Epithelial cell of proximal tubule (primary cell): ENCODE data around the gene PLEKHA3. TPM values are rescaled to one million over a fixed set of nuclear protein-coding genes. Genes with fewer than 3 reads are reported as not detected.
A peak's percentile ranks its signal among the peaks of the same experiment; 100 is the strongest.

Experiments
- DNase-seq: peaks from one replicate; pipeline ENCODE4 v3.0.0-alpha.2; 2011; ENCODE audit warnings: low read depth
- H3K4me3 ChIP-seq: 2 replicates; pipeline ENCODE4 v1.5.1; 2011; ENCODE audit warnings: low read depth, mild to moderate bottlenecking, low read length
- total RNA-seq: library from RNA; depleted of rRNA; stranded (reverse); fragments of >200 nt; gene quantifications from 2 replicates; pipeline ENCODE4 v1.2.3, GENCODE V29; 2015
- TF ChIP-seq, protein P1 (sequence below): conservative IDR thresholded peaks from 2 replicates; pipeline ENCODE4 v1.5.1; 2012; ENCODE audit warnings: low read depth, mild to moderate bottlenecking, low read length

The PLEKHA3 gene
- total RNA-seq, 1 donor from 2014 or later: 13.7 TPM

DNA sequence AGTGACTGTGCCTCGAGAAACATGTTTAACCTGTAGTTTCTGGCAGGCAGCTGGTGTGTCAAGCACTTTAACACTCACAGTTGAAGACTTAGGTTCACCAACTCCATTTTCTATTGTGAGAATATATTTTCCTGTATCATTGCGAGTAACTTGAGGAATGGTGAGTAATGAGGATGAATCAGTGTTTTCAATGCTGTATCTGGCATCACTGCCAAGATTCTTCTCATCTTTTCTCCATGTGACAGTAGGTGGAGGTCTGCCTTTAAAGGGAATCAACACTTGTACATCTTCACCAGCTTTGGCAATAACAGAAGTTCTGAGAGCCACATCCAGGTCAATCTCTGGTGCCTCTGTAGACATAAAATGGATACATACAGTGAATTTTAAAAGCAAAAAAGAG is 72.8 kb downstream of the PLEKHA3 start:
- DNase-seq: peak; percentile 81
- TF ChIP-seq, protein P1, sequence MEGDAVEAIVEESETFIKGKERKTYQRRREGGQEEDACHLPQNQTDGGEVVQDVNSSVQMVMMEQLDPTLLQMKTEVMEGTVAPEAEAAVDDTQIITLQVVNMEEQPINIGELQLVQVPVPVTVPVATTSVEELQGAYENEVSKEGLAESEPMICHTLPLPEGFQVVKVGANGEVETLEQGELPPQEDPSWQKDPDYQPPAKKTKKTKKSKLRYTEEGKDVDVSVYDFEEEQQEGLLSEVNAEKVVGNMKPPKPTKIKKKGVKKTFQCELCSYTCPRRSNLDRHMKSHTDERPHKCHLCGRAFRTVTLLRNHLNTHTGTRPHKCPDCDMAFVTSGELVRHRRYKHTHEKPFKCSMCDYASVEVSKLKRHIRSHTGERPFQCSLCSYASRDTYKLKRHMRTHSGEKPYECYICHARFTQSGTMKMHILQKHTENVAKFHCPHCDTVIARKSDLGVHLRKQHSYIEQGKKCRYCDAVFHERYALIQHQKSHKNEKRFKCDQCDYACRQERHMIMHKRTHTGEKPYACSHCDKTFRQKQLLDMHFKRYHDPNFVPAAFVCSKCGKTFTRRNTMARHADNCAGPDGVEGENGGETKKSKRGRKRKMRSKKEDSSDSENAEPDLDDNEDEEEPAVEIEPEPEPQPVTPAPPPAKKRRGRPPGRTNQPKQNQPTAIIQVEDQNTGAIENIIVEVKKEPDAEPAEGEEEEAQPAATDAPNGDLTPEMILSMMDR: no peak

More for the DNA sequence above, 72.8 kb downstream of the PLEKHA3 start:
- no peak overlapping the region for H3K4me3 ChIP-seq

Other genes with a start within 250 kb of the PLEKHA3 start
- 53.7 and 61.6 TPM in 2 replicates for gene PRKRA, start 29.3 kb upstream of the PLEKHA3 start, total RNA-seq
- 0.58 and 0.65 TPM in 2 replicates for gene PJVK, start 29.1 kb upstream of the PLEKHA3 start, total RNA-seq
- 9.5 and 16.2 TPM in 2 replicates for gene FKBP7, start 1.9 kb upstream of the PLEKHA3 start, total RNA-seq